ENCODE measurements around the gene TPCN1.

Gene TPCN1

DNA sequence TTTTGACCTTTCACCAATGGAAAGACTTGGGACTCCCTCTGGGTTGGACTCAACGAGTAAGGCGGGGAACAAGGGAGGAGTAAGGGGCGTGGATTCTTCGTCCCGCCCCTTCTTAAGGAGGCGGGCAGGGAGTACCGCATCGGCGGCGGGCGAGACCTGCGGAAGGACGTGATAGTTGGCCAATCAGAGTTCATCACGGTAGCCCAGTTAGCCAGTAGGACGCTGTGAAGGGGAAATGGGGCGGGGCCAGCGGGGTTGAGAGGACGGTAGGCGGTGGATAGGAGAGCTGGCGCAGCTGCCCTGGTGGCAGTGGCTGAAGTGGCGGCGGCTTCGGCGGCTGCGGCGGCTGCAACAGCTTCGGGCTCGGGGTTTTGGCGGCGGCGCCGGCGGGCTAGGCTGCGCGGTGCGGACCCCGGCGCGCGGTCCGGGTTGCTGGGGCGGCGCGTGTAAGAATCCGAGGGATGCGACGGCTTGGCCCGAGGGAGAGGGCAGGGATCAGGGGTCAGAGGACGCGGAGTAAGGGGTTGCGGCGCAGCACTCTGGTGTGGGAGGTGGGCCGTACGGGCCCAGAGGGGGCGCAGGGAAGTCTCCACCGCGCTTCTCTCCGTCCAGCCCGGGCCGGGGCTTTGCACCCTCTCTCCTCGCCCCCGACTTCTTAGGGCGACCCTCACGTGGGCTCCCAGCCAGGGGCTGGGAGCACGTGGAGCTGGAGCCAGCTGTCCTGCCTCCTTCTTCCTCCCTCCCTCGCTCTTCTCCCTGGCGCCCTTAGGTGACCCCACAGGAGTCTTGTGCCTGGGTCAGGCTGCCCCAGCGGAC, at the start of gene TPCN1:
TSS of gene TPCN1 (plus strand) at position 284 of the 816 bp plus-strand sequence. CDS start 5,389 bp downstream, outside the sequence.
- DNase-seq (ENCODE audit: low read depth in 2 of 2): peak; percentile 100

DNA sequence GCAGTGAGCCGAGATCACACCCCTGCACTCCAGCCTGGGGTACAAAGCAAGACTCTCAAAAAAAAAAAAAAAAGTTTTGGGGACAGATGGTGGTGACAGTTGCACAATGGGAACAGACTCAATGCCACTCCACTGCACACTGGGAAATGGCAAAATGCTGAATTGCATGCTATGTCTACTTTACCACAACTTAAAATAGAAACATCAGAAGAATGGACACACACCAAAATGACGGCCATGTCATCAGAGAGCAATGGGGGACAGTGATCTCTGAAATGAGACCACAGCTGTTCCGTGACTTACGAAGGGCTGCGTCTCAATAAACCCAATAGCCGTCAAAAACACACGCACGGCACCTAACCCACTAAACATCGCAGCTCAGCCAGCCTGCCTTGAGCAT, 49.7 kb upstream of the TPCN1 start:
- no peak for DNase-seq (ENCODE audit: low read depth in 2 of 2)

DNA sequence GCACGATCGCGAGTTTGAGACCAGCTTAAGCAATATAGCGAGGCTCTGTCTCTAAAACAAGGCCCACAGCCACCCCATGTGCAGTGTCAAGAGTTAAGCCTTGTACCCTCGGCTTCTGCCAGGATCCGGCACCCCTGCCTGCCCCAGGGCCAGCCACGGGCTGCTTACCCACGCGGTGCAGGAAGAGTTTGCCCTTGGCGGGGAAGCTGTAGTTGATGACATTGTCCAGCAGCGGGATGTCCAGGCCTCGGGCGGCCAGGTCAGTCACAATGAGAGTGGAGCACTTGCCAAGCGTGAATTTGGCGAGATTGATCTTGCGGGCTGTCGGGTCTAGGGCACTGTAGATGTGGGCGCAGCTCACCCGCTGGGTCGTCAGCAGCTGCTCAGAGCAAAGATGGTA, 49.1 kb upstream of the TPCN1 start:
- no peak for DNase-seq (ENCODE audit: low read depth in 2 of 2)

DNA sequence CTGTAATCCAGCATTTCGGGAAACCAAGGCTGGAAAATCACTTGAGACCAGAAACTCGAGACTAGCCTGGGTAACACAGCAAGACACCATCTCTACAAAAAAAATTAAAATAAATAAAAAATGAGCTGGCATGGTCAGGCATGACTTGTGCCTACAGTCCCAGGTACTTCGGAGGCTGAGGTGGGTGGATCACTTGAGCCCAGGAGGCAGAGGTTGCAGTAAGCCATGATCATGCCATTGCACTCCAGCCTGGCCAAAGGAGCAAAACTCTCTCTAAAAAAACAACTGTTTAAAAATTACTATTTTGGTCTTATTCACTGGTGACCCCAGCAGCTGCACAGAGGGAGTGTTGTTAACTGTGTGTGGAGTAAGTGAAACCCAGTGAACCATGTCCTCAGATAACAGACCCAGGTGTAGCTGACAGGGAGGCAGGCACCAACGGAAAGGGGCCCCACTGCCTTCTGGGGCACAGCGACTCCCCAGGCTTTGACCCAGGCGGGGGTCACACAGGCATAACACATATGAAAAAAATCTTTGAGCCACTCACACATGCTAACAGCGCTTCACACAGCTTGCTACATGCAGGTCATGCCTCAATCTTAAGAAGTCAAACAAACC, 48.1 kb upstream of the TPCN1 start:
- DNase-seq (ENCODE audit: low read depth in 2 of 2): no peak

DNA sequence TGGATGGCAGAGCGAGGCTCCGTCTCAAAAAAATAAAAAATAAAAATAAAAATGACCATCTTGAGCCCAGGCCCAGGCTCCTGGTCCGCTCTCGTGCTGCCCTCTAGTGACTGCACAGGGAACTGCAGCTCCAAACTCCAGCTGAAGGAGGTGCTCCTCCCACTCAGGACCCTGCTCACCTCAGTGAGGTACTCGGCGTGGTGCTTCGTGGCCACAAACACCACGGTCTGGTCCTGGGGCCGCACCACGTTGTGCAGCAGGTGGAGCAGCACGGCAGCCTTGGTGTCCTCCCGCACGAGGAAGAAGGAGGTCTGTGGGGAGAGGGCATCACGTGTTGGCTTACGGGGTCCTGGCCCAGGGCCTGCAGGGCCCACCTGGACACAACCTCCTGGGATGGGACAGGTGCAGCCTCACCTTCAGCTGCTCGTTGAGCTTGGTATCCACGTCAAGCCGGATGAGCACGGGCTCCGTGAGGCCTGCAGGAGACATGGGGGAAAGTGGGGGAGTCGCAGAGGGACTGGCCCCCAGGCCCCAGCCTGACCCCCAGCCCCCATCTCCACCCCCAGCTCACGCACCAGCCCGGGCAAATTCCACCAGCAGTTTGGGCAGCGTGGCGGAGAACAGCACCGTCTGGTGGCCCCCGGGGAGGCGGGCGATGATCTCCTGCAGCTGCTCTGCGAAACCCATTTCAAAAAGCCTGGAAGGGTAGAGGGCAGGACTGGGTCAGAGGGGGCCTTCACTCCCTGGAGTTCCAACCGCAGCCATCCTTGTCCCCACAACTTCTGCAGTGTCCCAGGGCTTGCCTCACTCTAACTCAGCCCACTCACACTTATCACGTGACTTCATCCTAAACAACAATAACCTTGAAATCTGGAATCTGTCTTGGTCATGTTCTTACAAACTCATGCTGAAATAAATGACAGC, 46.5 kb upstream of the TPCN1 start:
- no peak for DNase-seq (ENCODE audit: low read depth in 2 of 2)

DNA sequence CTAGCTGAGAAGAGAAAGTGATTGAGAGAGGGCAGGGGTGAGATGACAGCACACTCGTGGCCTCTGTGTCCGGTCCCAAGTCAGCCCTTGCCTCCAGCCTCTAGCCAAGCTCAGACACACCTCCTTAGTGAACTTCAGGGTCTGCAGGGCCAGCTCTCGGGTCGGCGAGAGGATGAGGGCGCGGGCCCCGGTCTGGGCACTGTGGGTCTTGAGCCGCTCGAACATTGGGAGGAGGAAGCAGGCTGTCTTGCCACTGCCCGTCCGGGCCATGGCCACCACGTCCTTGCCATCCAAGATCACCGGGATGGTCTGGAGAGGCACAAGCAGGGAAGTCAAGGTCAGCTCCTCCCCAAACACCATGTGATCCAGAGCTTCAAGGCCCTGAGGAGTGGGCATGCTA, 42.2 kb upstream of the TPCN1 start:
- no peak for DNase-seq (ENCODE audit: low read depth in 2 of 2)

DNA sequence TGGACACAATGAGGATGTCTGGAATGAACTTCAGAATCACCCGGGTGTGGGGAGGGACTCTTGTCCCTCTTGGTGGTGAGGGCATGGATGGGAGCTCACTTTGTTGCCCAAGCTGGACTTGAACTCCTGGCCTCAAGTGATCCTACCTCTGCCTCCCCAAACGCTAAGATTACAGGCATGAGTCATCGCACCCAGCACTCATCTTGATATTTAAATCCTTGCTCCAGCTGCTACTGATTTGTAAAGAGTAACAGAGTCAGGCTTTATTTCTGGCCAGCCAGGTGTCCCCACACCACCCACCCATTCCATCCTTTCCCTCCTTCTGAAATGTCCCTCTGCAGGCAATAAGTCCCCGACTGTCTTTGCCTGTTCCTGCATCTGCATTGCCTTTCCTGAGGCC, 40.9 kb upstream of the TPCN1 start:
- DNase-seq (ENCODE audit: low read depth in 2 of 2): no peak

DNA sequence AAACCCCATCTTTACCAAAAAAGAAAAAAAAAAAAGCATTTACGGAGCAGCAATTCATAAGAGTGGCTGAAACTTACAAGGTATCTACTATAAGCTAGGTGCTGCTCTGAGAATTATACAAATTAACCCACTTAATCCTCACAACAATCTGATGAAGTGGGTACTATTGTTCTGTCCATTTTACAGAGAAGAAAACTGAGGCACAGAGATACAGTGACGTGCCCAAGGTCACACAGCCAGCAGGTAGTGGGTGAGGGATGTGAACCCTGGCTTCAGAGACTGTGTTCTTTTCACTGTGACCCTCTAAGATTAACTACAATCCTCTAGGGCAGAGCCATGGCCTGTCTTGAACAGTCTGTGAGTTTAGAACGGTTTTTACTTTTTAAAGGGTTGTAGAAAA, 39.3 kb upstream of the TPCN1 start:
- DNase-seq (ENCODE audit: low read depth in 2 of 2): no peak

DNA sequence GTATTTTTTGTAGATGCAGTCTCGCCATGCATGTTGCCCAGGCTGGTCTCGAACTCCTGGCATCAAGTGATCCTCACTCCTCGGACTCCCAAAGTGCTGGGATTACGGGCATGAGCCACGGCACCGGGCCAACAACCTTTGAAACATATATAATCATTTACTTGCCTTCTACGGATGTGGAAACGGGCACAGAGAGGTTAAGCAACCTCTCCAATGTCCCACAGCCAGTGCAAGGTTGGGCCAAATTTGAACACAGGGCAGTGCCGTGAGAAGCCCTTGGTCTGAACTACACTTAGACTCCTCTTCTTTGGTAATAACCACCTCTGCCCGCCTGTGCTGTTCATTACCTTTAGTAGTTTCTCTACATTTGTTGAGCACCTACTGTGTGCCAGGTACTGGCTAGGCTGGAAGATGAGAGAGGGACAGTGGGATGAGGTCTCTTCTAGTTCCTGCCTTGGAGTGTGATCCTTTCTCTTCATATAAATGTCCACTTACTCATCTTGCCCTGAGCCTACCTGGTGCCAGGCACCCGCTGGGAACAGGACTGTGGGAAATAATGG, 38.2 kb upstream of the TPCN1 start:
- DNase-seq (ENCODE audit: low read depth in 2 of 2): no peak

DNA sequence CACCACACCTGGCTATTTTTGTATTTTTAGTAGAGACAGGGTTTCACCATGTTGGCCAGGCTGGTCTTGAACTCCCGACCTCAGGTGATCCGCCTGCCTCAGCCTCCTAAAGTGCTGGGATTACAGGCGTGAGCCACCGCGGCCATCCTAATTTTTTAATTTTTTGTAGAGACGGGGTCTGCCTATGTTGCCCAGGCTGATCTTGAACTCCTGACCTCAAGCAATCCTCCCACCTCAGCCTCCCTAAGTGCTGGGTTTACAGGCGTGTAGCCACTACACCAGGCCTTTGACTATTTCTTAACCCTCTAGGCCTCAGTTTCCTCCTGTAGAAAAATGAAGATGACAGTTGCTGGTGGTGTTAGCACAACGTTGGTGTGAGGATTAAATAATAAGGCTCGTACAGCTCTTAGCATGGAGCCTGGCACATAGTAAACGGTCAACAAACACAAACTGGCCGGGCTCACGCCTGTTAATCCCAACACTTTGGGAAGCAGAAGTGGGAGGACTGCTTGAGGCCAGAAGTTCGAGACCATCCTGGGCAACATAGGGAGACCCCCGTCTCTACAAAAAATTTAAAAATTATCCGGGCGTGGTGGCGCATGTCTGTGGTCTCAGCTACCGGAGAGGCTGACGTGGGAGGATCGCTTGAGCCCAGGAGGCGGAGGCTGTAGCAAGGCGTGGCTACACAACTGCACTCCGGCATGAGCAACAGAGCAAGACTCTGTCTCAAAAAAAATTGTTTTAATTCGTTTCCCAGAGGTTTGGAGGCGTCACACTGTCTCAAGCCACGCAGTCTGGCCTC, 37.0 kb upstream of the TPCN1 start:
- no peak for DNase-seq (ENCODE audit: low read depth in 2 of 2)

DNA sequence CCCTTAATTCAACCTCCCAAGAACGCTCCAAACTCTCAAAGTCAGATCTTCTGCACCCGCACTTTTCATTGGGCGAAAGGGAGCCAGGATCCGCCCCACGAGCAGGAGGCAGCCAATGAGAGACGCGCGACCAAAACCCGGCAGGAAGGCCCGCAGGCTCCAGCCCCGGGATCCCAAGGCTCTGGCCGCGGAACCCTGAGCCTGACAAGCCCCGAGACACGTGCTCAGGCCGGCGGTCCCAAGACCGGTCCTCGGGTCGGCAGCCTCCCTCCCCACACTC, 36.4 kb upstream of the TPCN1 start:
- peak; percentile 77 to 82 for DNase-seq (ENCODE audit: low read depth in 2 of 2)

DNA sequence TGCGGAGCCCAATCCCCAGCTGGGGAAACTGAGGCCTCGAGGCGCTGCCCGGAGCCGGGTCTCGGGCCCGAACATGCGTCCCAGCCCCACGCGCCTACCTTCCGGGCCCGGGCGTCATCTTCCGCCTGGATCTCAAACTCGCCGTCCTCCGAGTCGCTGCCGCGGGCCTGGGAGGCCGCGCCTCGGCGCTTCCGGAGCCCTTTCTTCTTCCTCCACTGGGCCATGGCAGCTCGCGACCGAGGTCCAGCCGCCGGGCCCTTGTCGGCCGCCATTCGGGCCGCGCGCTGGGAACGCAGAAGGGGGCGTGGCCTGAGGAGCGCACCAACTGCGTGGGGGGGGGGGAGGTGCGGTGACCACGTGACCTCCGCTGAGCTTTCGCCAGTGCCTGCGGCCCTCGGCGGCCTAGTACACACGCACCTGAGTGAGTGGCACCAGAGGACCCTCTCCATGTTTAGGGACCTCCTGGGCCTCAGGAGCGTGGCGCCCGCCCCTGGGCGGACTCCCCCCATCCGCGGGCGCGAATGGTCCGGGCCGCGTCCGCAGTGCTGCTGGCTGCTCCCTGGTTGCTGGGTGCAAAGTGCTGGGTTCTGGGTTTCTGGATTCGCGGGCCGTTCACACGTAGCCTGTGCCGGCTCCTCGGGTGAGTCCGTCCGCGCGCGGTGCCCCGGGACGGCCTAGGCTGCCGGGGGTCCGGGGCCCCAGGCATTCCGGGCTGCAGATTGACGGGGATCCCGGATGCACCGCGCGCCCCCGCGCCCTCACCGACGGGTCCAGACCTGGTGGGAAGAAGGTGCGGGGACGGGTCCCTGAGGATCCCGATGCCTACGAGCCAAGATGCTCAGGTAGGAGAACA, 35.9 kb upstream of the TPCN1 start, which contains the start of the genes DDX54 and RITA1:
TSS of gene DDX54 (minus strand) at position 299 of the 853 bp plus-strand sequence. CDS start at position 272, 27 bp downstream.
TSS of gene RITA1 (plus strand) at position 542 of the 853 bp plus-strand sequence. CDS start 1,026 bp downstream, outside the sequence.
- peak in 1 of 2 experiments; percentile 42 for DNase-seq (ENCODE audit: low read depth in 2 of 2)

DNA sequence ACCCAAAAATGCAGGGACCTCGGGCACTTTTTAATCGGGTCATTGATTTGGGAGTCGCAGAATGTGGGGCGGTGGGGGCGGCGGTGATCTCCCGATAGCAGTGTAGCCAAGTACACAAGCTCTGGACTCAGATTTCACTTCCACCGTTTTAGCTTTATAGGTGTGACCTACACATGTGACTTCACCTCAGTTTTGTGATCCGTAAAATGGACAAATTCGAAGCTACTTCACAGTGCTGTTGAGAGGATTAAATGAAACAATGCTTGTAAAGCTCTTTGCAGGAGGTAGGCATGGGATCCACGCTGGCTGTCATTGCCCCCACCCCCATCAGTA, 35.3 kb upstream of the TPCN1 start:
- DNase-seq (ENCODE audit: low read depth in 2 of 2): no peak

DNA sequence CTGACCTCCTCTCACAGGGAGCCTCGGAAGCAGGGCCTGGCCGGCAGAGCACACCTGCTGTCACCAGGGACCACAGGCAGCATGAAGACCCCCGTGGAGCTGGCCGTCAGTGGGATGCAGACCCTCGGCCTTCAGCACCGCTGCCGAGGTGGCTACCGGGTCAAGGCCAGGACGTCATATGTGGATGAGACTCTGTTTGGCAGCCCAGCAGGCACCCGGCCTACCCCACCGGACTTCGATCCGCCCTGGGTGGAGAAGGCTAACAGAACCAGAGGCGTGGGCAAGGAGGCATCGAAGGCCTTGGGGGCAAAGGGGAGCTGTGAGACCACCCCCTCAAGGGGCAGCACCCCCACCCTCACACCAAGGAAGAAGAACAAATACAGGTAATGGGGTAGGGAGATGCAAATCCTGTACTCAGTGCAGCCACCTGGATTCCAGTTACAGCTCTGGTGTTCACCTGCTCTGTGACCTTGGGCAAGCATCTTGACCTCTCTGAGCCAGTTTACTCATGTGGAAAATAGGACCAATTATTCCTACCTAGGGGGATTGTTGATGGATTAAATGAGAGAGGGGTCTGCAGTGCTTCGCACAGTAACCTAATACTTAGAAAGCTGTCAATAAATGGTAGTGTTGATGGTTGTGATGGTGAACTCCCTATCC, 34.5 kb upstream of the TPCN1 start:
- DNase-seq (ENCODE audit: low read depth in 2 of 2): no peak

DNA sequence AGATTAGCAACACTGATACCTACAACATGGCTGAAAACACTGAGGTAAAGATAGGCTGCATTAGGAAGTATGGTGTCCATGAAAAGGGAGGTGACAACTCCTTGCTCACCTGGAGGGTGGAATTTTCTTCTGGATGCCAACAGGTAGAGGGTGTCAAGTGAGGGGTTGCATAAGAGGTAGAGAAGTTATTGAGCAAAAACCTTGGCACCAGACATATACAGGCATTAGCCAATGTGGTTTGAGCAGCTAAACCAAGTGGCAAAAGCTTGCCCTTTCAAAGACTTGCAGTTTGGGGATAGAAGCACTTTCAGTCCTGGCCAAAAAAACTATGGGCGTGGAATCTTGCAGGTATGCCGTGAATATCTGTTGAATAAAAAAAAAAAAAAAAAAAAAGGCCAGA, 31.9 kb upstream of the TPCN1 start:
- DNase-seq (ENCODE audit: low read depth in 2 of 2): no peak

DNA sequence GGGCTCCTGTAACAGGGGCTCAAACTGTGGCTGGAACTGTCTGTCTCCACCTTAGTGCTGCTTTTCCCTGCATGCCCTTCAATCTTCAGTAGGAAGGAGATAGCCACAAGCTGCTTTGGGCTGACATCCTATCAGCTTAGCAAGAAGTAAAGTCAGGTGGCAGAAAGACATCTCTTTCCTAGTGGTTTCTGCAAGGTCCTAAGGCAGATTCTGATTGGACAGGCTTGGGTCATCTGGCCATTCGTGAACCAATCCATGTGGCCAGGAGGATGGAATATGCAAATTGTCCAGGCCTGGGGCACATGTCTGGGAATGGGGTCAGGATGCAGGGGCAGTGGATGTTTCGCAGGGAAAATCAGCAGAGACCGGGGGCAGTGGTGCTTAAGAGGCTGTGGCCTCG, 30.5 kb upstream of the TPCN1 start:
- DNase-seq (ENCODE audit: low read depth in 2 of 2): no peak

DNA sequence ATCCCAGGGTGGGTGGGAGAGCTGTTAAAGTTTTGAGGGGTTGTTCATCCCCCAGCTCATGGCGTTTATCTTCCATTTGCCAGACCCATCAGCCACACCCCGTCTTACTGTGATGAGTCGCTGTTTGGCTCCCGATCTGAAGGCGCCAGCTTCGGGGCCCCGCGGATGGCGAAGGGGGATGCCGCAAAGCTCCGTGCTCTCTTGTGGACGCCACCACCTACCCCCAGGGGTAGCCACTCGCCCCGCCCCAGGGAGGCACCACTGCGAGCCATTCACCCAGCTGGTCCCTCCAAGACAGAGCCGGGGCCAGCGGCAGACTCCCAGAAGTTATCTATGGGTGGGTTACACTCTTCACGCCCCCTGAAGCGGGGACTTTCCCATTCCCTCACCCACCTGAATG, 30.0 kb upstream of the TPCN1 start:
- DNase-seq (ENCODE audit: low read depth in 2 of 2): no peak

DNA sequence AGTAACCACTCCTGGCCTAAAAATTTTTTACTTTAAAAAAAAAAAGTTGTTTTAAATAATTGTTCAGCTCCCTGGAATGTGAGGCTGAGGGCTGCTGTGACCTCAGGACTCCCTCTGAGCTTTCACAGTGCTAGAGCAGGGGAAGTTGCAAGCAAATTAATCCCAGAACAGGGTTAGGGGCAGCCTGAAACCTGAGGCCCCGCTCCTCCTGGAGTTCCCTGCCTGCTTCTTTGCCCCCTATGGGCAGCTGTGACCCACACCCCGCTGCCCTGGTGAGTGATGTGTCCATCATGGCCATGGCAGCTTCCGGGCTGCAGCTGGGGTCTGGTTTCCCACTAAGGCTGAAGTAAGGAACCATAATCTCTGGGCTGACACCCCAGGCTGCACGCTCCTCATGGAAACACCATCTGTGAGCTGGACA, 26.3 kb upstream of the TPCN1 start:
- DNase-seq (ENCODE audit: low read depth in 2 of 2): peak in 1 of 2 experiments; percentile 47

DNA sequence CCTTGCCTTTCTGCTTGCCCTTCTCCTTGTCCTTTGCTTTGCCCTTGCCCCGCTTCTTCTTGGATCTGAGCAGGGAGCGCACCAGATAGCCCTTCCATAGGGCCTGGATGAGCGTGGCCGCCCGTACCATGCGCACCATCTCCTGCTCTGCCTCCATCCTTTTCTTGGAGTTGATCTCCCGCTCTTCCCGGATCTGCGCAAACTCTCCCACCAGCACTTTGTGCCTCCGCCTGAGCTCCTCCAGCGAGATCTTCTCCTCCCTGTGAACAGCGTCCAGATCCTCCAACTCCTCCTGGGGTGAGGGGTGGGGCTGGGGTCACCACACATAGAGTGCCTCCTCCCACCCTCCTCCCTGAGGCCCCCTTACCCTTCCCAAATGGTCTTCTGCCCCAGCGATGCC, 25.7 kb upstream of the TPCN1 start:
- DNase-seq (ENCODE audit: low read depth in 2 of 2): no peak

DNA sequence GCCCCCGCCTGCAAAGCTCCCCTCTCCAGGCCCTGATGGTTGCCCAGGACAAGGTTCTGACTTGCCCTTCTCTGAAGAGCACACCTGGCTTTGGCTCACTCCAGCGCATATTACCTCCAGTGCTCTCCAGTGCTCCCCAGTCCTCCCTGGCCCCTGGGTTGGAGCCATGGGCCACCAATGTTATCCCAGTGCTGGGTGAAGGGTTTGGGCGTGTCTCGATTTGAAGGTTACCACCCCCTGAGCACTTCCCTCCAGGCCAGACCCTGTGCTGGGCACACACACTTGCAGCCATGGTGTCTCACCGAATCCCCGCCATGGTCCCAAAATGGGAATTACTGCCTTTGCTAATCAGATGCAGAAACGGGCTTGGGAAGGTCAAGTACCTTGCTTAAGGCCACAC, 24.7 kb upstream of the TPCN1 start:
- no peak for DNase-seq (ENCODE audit: low read depth in 2 of 2)
